Ureter (tissue), 1 donor: ENCODE results near the gene PAPPA. TPM values are rescaled to one million over a fixed set of nuclear protein-coding genes. Genes with fewer than 3 reads are reported as not detected.

Experiments
- DNase-seq: peaks from one replicate; pipeline ENCODE4 v3.0.0-alpha.2; 2020; ENCODE audit warnings: low spot score
- total RNA-seq: library from RNA; stranded (reverse); gene quantifications from one replicate; pipeline ENCODE4 v1.2.4, GENCODE V29; 2023
- donor health status: DM: yes; HTN: yes; CAD: no.

PAPPA gene, protein sequence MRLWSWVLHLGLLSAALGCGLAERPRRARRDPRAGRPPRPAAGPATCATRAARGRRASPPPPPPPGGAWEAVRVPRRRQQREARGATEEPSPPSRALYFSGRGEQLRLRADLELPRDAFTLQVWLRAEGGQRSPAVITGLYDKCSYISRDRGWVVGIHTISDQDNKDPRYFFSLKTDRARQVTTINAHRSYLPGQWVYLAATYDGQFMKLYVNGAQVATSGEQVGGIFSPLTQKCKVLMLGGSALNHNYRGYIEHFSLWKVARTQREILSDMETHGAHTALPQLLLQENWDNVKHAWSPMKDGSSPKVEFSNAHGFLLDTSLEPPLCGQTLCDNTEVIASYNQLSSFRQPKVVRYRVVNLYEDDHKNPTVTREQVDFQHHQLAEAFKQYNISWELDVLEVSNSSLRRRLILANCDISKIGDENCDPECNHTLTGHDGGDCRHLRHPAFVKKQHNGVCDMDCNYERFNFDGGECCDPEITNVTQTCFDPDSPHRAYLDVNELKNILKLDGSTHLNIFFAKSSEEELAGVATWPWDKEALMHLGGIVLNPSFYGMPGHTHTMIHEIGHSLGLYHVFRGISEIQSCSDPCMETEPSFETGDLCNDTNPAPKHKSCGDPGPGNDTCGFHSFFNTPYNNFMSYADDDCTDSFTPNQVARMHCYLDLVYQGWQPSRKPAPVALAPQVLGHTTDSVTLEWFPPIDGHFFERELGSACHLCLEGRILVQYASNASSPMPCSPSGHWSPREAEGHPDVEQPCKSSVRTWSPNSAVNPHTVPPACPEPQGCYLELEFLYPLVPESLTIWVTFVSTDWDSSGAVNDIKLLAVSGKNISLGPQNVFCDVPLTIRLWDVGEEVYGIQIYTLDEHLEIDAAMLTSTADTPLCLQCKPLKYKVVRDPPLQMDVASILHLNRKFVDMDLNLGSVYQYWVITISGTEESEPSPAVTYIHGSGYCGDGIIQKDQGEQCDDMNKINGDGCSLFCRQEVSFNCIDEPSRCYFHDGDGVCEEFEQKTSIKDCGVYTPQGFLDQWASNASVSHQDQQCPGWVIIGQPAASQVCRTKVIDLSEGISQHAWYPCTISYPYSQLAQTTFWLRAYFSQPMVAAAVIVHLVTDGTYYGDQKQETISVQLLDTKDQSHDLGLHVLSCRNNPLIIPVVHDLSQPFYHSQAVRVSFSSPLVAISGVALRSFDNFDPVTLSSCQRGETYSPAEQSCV (N-terminal part only)
- 4.9 TPM for total RNA-seq

DNA sequence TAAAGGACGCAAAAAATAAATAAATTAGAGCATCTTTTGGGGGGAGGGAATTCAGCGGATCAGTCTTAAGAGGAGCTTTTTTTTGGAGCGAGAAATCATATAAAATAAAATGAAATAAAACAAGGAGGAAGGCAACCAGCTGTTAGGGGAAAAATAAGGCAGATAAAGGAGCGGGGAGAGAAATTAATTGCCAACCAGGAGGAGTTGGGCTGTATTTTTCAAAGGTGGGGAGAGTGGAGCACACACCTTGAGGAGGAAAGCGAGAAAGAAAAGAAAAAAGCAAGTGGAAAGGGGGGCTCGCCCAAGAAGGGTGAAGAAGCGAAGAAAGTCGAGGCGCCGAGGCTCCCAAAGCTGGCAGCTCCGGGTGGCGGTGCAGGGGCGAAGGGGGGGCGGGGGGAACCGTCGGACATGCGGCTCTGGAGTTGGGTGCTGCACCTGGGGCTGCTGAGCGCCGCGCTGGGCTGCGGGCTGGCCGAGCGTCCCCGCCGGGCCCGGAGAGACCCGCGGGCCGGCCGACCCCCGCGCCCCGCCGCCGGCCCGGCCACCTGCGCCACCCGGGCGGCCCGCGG is at the start of gene PAPPA:
Gene PAPPA, plus strand, starts transcription at position 27 of the 569 bp plus-strand sequence. Its CDS starts 382 bp downstream, at position 409.
- no peak for DNase-seq

DNA sequence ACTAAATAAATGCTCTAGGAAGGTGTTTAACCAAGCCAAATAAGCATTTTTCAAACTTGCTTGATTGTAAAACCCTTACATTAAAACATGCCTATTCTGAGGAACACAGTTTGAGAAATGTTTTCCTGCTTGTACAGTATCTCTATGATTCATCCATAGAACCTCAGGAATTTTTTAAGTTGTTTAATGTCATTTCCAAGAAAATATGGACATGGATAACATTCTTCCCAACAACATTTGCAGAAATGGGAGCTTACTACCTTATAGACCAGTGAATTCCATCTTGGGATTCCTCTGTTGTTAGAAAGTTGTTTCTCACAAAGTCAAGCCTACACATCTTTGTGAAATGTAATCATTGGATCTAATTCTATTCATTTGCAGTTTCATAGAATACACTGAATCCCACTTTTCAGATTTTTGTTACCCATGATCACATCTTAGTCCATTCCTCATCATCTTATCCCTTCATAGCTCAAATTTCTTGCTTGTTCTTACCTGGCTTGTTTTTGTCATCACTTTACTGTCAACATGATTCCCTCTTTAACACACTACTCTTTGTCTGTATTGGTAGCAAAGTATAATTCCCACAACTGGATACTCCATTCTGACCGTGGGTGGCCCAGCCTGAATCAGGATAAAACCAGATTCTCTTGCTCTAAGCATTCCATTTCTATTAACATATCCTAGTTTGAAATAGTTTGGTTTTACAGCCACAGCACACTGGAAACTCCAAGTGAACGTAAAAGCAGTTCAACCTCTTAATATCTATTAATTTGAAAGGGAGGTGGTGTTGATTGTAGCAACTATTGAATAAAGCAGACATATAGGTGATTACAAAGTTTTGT is 49.4 kb upstream of the PAPPA start:
- no peak for DNase-seq

DNA sequence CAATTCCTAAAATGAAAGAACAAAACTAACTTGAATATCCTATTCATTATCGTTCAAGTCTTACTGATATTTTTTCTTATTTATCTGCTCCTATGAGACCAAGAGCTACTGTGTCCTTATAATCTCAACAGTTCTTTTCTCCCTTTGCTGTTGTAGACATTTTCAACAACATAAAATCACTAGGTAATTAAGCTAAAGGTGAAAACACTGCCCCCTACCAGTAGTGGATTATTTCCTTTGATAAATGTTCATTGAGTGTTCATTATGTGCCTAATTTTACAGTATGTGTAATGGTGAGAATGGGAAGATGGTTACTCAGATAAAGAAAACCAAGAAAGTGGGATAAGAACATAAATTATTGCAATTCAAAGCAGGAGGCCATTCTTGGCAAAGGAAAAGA is 41.4 kb upstream of the PAPPA start:
- DNase-seq = no peak

DNA sequence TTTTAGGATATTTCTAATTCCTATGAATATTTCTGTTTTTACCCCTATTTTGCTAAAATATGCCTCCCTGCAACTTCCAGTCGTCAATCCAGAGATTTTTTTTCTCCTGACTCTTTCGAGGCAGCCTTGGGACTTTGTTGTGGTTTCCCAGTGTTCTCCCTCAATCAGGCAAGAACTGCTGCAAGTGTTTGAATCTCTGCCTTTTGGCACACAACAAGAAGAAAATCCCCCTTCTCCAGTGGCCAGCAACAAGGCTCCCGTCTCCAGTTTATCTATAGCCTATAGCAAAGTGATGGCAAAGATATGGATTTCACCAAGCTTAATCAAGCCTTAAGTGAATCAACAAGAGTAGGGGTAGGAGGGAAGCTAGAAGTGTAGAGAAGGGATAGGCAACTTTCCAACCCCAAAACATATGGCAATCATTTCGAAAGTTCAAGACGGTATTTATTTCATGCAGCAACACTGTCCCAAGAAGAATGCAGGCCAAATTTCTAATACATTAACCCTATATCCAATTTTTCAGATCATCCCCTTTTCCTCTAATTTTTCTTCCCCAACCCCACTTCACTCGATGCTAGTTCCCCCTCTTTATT is 37.7 kb upstream of the PAPPA start:
- DNase-seq = no peak

DNA sequence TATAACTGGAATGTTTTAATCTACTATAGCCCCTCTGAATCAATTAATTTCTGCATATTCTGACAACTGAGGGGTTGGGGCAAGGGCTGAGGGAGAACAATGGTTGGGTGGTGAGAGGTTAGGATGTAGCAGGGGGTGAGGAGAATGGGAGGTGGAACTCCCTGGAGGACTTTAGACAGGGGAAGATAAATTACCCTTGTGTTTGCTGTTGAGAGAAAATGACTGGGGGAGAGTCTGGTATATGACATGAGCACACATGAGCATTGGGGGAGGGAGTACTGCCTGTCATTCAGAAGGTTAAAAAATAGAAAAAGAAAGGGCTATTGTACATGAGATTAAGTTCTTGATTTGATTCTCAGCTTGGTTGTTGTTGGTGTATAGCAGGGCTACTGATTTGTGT is 37.2 kb upstream of the PAPPA start:
- no peak for DNase-seq

DNA sequence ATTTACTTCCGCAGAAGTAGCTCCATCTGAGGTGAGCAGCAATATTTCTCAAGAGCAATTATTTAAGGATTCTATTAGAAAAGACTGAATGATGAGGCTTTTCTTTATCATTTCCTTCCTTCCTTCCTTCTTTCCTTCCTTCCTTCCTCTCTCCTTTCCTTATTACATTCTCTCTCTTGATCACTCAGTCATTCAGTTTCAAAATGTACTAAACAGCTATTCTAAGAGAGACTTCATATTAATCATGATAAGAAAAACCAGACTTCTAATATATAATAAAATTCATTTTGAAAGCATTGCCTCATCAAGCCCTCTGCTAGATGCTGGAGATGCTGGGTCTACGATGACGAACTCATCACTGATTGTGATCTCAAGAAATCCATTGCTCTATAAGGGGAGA is 30.4 kb upstream of the PAPPA start:
- DNase-seq = no peak

DNA sequence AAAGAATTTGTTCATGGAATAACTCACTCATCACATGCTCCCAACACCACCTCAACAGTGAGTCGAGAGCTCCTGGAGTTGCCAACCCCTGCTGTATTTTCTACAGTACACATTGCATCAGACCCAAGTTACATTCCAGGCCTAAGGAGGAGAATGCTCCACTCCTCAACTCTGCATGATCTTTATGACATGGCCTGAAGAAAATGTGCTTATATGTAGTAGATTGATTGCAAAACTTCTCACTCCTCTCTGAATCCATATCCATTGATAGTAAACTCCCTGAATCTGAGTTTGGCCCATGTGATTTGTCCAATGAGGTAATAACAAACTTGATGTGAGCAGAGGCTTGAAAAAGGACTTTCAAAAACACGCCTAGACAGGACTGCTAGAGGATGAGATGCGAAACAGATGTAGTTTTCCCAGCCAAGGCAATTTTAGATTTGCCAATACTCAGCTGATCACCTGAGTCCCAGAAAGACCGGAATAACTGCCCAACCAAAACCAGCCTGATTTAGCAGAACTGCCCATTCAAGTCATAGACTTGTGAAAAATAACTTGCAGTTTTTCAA is 29.0 kb upstream of the PAPPA start:
- DNase-seq = no peak

DNA sequence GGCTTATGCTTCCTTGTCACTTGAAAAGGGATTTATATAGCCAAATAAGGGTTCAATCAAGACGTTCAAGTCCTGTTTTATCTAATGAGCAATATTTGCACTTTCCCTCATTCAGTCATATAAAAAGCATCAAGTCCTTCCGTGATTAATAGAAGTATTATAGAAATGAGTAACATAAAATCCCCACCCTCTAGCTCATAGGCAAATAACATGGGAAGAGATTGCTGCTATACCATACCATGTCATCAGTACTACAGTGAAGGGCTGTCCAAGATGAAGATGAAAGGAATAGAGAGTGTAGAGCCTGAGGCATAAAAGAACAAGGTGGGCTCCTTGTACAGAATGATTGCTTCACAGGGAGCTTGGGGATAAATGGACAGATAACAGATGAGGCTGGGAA is 20.4 kb upstream of the PAPPA start:
- DNase-seq = no peak

DNA sequence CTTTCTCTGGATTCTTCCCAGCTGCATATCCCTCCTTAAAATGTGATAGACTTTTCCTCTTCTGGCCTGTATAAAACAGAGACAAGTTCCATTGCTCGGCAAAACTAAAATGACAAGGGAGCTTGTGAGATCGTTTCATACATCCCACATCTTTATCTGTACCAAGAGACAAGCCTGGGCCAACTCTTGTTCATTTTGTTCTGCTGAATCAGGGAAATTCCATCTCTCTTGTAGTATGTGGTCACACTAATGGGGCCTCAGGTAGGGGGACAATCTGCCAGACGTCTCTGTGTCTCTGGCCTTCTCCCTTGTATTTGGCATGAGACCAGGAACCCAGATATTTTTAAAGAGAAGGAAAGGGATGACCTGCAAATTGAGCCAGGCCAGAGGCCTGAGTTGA is 18.6 kb upstream of the PAPPA start:
- no peak for DNase-seq

DNA sequence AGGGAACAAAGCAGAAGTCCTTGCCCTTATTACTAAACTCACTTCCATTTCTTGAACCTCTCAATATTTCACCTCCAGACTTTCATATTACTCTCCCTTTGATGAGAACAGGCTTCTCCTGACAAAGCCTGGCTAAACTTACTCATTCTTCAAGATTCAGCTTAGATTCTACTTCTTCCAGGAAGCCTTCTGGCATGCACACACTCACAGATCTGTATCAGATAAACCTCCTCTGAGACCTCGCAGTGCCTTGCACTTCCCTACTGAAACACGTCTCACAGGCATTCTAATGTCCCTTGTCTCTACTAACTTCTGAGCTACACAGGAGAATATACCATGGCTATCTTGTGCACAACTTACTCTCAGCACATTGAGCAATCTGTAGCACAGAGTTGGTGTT is 16.6 kb upstream of the PAPPA start:
- DNase-seq = no peak

DNA sequence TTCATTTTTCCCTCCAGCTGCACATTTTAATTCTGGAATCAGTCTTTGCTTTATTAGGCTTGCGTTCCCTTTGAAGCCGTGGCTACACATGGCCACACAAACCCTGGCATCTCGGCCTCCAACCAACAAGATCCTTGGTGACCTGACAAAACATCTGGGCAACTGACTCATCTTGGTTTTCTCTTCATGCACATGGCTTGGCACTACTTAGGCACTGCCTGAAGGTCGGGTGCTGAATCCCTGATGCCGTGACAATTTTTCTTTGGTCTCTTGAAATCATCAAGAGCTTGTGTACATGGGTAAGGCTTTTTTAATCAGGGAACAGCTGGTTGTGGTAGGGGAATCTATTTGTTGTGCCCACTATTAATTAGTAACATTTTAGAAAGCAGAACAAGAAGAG is 16.0 kb upstream of the PAPPA start:
- DNase-seq = no peak

DNA sequence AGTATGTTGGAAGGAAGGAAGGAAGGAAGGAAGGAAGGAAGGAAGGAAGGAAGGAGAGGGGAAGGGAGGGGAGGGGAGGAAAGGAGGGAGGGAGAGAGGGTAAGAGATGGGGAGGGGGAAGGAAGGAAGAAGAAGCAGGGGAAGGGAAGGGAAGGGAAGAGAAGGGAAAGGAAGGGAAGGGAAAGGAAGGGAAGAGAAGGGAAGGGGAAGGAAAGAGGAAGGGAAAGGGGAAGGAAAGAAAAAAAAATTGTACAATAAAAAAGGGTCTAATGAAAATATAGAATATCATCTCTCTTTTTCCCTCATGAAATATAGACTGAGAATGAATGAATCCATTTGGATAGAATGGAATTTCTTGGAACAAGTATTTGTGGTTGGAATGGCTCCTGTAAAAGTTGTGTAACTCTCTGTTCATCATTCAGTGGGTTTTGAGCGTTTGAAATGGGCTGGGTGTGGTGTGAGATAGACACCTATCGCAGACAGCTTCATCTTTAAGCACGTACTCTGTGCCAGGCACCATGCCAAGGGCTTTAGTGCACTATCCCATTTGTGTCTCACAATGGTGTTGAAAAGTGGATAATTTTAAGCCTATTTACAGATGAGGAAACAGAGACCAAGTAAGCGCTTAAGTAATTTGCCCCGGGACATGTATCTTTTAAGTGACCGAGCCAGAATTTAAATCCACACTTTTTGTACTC is 11.6 kb upstream of the PAPPA start:
- DNase-seq = no peak

DNA sequence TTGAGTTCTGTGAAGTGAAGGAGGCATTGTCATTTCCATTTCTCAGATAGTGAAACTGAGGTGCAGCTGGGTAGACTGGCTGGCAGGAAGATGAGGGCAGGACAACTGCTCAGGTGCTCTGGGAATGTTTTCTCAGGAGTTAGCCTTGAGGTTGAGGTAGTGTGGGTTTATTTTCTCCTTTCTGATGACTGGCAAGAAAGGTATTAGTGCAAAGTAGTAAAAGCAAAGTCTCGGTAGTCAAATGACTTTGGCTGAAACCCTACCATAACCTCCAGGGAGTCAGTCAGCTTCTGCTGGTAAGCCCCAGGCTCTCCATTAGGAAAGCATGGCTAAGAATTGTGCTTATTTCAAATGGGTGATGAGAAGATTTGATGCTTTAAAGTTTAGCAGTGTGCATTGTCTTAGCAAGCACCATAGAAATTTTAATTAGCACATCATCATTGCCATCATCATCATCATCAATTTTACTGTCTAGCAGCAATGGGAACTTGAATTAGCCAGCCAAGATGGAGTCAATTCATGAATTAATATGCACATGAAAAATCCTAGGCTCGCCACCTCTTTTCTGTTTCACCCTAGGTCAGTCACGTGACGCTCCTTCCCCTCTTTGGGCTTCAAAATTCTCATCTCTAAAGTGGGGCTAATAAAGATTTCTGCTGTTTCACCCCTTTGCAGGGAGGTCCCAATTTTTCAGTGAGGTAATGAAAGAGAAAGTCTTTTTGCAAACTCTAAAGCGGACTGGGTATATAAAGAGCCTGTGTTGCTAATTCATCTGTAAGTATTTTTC is 10.7 kb upstream of the PAPPA start:
- DNase-seq = no peak

DNA sequence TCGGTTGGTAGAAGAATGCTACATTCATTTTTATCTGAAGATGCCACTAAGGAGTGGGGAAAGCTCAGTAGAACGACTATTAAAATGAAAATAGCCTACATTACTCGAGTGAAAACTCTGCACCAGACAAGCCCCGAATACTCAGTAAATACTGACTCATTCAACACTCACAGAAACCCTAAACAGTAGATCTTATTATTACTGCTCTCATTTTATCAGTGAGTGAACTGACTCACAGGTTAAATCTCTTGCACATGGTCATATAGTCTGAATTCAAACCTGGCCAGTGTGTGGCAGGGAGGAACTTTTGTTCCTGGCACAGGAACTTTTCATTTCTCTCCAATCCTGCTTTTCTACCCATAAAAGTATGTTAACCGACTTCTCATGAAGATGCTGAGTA is 9.6 kb upstream of the PAPPA start:
- no peak for DNase-seq

DNA sequence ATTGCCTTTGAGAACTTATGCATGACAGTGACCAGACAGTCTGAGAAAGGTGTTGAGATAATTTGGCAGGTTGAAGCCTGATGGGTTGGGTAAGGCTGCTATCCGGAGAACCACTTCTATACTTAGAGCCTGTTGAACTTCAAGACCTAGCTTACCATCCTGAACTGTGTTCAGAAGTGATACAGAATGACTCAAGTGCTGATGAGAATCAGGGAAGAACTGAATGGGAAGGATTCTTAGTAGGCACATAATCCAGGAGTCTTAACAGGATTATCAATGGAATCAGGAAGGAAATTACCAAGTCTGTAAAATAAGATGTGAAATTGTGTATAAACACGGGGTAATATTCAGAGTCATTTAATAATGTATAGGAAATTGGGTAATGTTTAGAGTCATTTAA is 9.0 kb upstream of the PAPPA start:
- no peak for DNase-seq

DNA sequence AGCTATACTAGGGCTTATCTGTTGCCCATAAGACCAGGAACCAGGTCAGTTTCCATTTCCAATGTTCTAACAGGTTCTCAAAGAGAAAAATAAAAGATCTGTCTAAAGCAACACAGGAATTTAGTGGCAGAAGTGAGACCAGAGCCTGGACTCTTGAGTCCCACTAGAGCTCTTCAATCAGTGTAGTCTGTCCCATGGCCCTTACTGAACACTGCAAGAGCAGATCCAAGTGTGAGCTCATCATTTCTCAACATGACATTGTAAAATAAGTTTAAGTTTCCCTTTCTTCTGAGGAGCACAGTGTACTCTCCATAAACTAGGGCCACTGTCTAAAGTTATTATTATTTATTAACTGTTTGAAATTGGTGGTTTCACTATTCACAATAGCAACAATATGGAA is 8.6 kb upstream of the PAPPA start:
- DNase-seq = no peak

DNA sequence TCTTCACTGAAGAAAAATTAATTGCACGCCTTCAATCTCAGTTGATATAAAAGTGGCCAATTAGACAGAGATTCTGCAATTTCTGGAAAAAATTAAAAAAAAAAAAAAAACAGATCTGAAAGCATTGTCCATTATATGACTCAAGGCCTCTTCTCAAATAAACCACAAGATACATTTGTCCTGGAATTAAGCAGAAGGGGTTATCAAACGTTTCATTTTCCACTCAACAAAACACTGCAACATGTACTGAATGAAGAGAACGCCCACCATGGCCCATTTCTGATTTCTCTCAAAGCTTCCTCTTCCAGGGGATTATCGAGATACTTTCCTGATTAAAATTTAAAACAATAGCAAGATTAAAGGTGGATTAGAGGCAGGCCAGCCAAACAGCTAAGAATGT is 5.8 kb upstream of the PAPPA start:
- no peak for DNase-seq

DNA sequence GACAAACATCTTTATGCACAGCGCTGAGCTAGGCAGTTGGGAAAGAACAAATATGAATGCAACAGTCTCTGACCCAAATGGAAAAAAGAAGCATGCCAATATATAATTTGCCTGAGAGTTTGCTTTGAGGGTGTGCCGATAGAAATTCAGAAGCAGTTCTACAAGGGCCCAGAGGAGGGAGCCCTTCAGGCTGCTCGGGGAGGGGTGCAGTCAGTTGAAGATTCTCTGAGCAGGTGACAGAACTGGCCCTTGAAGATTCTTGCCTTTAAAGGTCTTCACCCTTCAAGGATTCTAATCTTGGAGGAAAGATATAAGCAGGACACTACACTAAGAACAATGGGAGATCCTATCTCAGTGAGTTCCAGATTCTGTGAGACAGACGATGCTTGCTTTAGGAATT is 3.7 kb upstream of the PAPPA start:
- no peak for DNase-seq

DNA sequence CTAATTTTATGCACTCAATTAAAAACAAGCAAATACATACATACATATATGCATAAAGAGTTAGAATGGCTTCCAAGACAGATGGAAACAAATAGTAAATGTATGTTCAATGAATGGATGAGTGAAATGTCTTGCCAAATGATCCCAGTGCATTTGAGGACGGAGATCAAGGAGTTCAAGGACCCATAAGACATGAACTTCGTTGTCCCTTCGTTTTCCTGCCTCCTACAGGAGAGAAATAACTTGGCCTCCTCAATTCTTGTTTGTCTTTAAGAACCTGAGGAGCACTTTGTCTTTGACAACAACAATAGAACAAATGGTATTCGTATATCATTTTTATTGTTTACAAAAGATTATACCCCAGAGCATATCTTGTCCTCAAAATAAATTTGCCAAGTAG is 2.4 kb upstream of the PAPPA start:
- DNase-seq = no peak
